Cortex of kidney (tissue), 1 donor: Measurements from ENCODE around the gene LAD1.

Source experiments
- DNase-seq: peaks from one replicate; lab custom pipeline; 2025; lab: John Stamatoyannopoulos, UW

Gene LAD1, protein sequence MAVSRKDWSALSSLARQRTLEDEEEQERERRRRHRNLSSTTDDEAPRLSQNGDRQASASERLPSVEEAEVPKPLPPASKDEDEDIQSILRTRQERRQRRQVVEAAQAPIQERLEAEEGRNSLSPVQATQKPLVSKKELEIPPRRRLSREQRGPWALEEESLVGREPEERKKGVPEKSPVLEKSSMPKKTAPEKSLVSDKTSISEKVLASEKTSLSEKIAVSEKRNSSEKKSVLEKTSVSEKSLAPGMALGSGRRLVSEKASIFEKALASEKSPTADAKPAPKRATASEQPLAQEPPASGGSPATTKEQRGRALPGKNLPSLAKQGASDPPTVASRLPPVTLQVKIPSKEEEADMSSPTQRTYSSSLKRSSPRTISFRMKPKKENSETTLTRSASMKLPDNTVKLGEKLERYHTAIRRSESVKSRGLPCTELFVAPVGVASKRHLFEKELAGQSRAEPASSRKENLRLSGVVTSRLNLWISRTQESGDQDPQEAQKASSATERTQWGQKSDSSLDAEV

DNA sequence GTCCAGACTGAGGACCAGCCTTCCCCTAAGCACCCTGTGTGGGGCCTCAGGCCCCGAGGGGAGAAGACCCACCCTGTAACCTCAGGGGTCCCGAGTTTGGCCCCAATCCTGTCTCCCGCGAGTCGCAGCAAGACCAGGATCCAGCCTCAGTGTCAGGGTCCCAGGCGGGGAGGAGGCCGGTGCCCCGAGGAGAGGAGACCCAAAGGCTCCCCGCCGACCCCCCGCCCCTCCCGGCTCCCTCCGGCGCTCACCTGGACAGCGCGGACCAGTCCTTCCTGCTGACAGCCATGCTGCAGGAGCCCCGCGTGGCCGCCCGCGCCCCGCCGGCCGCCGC lies at the start of gene LAD1:
LAD1 (minus strand) TSS at position 307 of the 334 bp plus-strand sequence; CDS start at position 289, 18 bp downstream.
- no peak for DNase-seq

DNA sequence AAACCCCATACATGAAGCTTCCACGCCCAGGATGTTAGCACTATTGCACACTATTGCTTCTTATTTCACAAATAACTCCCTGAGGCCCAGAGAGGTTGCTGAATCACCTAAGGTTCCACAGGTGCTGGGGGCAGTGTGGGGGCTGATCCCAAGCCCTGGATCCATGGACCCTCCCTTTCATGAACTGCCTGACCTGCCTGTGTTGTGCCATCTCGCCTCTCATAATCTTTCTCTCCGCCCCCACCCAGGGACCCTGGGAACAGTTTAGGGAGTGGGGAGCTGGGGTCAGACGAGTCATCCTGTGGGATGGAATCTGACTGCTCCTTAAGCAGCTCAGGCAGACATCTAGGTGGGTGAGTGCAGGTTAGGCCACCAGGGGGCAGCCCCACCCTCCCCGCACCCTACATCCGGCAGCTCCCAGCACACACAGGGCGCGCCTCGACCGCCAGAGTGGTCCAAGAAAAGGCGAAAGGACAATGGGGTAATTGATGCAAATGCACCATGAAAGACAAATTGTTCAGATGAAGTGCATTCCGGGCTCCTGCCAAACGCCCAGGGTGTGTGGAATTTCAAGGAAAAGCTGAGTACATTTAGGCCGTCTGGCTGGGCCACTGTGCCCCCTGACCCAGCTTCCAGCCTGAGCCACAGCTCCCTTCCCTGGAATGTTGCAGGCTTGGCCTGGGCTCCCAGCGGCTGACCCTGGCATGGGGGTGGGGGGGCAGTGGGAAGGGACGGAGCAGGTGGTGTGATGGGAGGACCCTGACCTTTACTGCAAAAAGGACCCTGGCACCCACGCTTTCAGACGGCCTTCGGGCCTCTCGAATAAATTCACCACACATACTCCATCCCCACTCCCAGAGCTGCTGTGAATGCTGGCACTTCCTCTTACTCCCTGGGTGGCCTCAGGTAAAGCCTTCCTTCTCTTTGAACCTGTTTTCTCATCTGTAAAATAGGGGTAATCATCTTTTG lies 49.1 kb upstream of the LAD1 start:
- DNase-seq, result no peak

- no peak for DNase-seq
These were observed 46.2 kb upstream of the LAD1 start for GRCh38 chr1:201445310-201445709.

DNA sequence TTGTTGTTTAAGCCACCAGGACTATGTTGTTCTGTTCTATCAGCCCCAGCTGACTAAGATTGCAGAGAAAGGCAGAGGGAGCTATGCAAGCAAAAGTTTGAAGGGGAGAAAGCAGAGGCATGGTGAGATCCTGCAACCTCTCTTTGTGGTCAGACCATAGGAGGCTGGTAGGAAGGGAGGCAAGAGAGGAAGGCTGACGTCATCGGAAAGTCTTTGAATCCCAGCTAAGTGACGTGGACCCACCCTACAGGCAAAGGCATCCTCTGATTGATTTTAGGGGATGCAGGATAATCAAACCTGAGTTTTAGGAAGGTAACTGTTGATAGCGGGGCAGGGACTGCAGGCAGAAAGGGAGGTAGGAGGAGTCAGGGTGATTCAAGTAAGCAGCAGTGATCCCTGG lies 45.7 kb upstream of the LAD1 start:
- DNase-seq, result no peak

DNA sequence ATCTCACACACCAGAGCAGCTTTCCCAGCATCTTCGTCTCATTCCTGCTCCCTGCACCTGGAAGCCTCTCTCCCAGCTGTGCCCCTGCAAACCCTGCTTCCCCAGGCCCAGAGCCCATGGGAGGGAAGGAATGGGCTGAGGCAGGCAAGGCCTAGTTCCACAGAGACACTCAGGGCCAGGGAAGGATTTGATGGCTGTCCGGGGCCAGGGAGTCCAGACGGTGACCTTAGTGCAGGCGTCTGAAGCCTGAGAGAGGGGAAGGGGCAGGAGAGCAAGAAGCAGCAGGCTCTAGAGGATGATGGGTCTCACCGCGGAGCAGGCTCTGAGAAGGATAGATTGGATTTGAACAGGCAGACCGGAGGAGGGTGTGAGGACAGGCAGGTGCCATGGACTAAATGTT lies 44.6 kb upstream of the LAD1 start:
- DNase-seq, result no peak

GRCh38 chr1:201436969-201437368 lies 37.8 kb upstream of the LAD1 start:
- DNase-seq, result no peak

- DNase-seq, result no peak
These were observed 37.3 kb upstream of the LAD1 start for GRCh38 chr1:201436393-201436792.

GRCh38 chr1:201434266-201434665 lies 35.1 kb upstream of the LAD1 start:
- DNase-seq, result no peak

DNA sequence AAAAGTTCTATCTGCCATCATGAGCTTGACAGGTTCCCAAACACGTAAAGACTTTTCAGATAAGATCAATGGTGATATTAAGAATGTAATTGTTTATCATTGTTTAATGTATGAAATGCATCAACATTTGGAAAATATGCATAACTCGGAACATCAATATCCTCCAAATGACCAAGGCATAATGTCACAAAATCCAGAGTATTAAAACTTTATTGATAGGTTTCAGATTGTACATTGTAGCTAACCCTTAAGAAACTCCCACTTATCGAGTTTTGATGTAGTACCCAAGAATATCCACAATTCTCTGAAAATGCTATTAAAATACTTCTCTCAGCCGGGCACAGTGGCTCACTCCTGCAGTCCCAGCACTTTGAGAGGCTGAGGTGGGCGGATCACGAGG lies 34.5 kb upstream of the LAD1 start:
- DNase-seq, result no peak

DNA sequence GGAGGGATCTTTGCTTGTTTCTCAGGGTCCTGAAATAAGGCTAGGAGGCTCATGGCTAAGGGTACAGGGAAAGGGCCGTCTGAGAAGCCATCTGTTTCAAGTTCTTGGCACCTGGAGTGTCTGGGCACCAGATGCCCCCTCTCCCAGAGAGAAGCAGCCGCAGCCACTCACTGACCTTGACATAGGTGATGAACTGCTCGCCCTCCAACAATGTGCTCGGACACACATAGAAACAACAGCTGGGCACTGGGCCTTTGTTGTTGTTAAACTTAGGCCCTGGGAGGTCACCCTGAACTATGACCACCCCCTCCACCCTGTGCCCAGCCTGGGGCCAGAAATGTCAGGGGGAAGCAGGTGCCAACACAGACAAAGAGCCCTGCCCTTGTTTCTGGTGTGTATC lies 31.7 kb upstream of the LAD1 start:
- no peak for DNase-seq

DNA sequence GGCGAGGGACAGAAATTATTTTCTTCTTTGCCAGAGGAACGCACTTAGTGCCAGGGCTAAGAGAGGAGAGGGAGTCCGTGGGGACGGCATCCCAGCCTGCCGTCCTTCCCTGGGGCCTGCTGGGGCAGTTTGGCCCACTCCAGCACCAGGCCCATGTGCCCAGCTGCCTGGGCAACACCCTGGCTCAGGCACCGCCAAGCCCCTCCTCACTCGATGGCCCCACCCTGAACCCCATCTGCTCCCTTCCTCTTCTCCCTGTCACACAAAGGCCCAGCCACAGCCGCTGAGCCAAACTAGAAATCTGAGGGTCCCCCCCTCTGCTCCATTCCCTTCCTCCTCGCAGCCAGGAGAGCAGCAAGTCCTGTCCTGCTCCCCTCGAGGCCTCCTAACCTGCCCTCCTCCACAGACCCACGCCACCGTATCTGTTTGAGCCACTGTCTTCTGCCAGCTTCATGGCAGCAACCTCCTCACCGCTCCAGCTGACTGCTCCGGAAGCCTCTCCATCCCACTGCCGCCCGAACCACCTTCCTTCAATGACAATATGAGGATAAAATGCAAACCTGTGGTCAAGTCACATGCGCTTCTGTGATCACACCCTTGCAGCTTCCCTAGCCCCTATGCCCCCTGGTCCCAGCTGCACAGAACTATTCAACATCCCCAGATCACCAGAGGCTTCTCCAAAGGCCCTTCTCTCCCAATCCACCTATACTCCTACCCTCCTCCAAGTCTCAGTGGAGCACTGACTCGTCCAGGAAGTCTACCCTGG lies 30.8 kb upstream of the LAD1 start:
- DNase-seq, result no peak

DNA sequence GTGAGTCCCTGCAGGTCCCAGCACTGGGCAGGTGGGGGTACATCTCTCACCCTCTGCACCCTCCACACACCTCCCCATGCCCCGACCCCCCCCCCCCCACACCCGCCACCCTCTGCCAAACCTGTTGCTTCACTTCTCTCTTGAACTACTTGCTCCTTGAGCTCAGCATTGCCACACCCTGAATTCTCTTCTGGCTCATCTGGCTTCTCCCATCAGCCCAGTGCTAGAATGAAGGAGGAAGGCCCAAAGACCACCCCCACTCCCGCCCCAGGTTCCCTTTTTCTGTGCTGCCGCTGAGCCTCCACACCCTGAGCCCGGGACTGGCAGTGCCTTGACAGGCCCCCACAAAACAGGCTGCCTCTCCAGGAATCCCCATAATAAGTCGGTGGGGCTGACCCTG lies 28.8 kb upstream of the LAD1 start:
- DNase-seq, result no peak

DNA sequence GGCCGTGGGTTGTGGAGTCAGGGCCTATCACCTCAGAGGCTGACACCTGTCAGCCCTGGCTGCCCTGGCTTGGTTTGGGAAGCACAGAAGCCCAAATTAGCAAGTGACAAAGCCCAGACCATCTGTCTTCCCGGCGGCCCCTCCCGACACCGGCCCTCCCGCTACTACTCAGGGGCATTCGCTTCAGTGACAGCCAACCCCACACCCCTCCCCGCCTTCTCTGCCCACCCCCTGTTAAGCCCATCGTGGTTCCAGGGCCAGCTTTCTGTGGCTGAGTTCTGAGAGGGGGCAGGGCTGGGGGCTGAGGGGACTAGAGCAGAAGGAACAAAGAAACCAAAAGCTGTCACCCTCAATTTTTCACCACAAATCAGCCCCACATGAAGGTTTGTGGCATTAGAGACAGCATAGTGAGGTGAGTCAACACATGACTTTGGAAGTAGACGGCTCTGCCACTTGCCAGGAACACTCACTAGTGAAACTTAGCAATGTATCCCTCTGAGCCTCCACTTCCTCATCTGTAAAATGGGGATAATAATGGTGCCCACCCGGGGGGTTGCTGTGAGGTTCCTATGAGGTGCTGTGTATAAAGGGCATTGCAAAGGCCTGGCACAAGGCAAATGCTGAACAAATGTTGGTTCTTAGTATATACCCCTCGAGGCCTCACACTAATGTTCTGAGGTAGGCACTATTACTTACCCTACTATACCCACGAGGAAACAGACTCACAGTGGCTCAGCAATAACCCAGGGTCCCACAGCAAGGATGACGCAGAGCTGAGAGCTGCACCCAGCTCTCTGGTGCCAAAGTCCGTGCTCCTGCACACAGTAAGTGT lies 27.6 kb upstream of the LAD1 start:
- no peak for DNase-seq

DNA sequence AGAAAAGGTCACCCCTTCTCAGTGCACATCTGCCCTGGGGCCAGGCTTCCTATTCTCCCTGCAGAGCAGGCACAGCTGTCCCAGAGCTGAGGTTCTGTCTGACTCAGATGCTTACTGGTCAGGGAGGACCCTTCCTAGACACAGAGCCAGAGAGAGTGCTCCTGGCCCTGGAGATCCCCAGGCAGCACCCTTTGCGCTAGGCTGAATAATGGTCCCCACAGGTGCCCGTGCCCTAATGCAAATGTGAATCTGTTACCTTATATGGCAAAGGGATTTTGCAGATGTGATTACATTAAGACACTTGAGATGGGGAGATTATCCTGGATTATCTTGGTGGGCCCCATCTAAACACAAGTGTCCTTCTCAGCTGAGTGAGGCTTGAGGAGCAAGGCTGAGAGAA lies 25.0 kb upstream of the LAD1 start:
- DNase-seq, result no peak

- DNase-seq, result no peak
These were observed 24.5 kb upstream of the LAD1 start for GRCh38 chr1:201423655-201424054.

GRCh38 chr1:201422436-201423030 lies 23.4 kb upstream of the LAD1 start:
- no peak for DNase-seq

DNA sequence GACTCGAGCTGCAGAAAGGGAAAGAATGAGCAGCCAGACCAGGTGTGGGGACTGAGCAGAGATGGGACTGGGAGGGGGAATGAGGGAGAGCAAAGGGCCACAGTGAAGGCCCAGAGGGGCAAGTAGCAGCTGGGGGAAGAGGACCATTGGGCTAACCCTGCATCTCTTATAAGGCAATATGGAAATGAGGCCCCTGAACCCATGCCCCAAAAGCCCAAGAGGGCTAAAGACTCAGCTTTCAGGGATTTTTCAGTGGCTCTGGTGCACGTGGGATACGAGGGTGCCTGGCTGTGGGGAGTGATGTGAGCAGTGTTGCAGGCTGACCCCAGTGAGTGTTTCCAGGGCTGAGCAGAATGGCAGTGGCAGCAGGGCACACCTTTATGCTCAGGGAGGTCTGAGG lies 22.9 kb upstream of the LAD1 start:
- no peak for DNase-seq

DNA sequence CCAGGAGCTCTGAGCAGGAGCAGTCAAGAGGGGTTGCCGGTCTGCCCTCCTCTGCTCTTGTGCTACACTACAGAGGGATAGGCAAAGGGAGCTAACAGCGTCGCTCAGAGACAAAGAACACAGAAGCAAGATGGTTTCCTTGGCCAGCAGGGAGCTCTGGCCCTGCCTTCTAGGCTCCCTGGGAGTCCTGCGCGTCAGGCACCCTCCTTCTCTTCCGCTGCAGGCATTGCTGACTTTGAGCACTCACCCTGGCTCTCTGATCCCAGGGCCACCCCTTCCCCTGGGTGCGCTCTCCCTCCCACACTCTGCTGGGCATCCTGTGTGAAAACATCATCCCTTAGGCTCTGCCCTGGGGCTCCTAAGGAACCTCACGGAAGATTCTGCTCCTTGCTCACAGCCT lies 21.9 kb upstream of the LAD1 start:
- DNase-seq, result no peak

- no peak for DNase-seq
These were observed 21.5 kb upstream of the LAD1 start for GRCh38 chr1:201420608-201421002.

DNA sequence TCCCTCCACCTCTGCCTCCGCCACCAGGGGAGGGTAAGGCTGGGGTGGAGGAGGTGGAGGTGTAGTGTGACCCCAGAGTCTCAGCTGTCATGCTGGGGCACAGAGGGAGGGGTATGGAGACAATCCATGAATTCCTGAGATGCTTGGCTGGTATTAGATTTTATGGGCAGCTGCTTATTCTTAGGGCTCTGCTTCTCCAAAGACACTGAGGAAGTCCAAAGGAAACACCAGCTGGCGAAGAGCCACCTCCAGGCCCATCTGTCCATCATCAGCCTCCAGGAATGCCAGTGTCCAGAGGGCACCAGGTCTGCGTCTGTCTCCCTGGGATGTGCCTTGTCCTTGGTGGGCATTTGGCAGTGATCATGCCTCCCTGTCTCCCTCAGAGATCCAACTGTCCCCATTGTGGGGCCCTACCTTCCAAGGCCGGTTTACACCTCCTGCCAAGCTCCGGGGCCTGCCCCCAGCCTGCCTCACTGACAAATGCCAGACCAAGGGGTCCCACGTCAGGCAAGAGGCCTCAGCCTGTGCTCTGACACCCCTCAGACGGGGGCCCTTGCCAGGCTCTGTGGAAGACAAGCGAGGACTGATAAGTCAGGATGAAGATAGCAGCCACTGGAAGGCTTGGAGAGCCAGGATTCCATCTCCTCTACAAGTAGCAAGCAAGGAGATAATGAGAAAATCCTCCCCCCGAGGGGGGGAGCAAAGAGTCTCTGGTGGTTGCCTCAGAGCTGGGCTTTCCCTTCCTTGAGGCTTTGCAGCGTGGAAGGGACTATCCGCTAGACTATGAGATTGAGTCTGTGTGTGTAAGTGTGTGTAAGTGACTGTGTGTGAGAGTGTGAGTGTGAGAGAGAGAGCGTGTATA lies 20.9 kb upstream of the LAD1 start:
- DNase-seq, result no peak
